Progenitor cell of endocrine pancreas (in vitro differentiated cells): ENCODE data around the gene LAMB4. TPM values are rescaled to one million over a fixed set of nuclear protein-coding genes. Genes with fewer than 3 reads are reported as not detected.

Experiments used
- DNase-seq: peaks from one replicate; pipeline ENCODE4 v3.0.0; 2021; ENCODE audit warnings: low spot score; ENCODE audit not compliant: unreplicated experiment
- H3K27ac Mint-ChIP-seq: 2 replicates; pipeline ENCODE4 v1.8.0; 2021; ENCODE audit warnings: mild to moderate bottlenecking, moderate library complexity, mixed read lengths
- H3K27me3 Mint-ChIP-seq: 2 replicates; pipeline ENCODE4 v1.8.0; 2021; ENCODE audit warnings: mixed read lengths
- H3K36me3 Mint-ChIP-seq: 2 replicates; pipeline ENCODE4 v1.8.0; 2022; ENCODE audit warnings: mixed read lengths; ENCODE audit not compliant: insufficient read depth
- H3K4me1 Mint-ChIP-seq: 2 replicates; pipeline ENCODE4 v1.8.0; 2021; ENCODE audit warnings: low read depth, mixed read lengths
- H3K4me3 Mint-ChIP-seq: 2 replicates; pipeline ENCODE4 v1.8.0; 2021; ENCODE audit warnings: low read depth, mild to moderate bottlenecking, moderate library complexity, mixed read lengths
- H3K9me3 Mint-ChIP-seq: 2 replicates; pipeline ENCODE4 v1.8.0; 2021; ENCODE audit warnings: low read depth, mixed read lengths
- total RNA-seq: library from RNA; stranded (reverse); gene quantifications from 2 replicates; pipeline ENCODE4 v1.2.1, GENCODE V29; 2021
- TF ChIP-seq, protein P1 (sequence below): fragments of 200-600 bp; sonication (generic); IDR thresholded peaks from one replicate; pipeline ENCODE4 v1.5.0; 2021; ENCODE audit warnings: antibody characterized with exemption, mild to moderate bottlenecking; ENCODE audit not compliant: unreplicated experiment

LAMB4 gene
- total RNA-seq, 1 donor from 2014 or later = 0.12 TPM

DNA sequence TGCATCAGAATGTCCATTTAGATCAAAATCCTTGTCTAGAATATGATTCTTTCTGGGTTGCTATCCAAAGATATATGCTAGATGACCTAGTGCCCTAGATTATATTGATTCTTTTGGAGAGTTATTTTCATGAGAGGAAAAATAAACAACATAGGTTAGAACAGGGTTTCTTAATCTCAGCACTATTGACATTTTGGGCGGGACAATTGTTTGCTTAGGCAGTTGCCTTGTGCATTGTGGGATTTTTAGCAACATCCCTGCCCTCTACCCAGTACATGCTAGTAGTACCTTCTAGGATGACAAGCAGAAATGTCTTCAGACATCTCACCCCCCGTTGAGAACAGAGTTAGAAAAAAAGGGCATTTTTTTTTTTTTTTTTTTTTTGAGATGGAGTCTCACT, 102.0 kb downstream of the LAMB4 start:
- Mint-ChIP-seq H3K4me3 (no peak overlapping the region), H3K36me3 (no peaks in the 10 kb centered on the region), H3K27ac (no peak overlapping the region), H3K27me3 (no peaks in the 10 kb centered on the region), H3K4me1 (peaks cover 10% of the 10 kb centered on the region), H3K9me3 (no peaks in the 10 kb centered on the region)
- no peak for DNase-seq
- TF ChIP-seq, protein P1, sequence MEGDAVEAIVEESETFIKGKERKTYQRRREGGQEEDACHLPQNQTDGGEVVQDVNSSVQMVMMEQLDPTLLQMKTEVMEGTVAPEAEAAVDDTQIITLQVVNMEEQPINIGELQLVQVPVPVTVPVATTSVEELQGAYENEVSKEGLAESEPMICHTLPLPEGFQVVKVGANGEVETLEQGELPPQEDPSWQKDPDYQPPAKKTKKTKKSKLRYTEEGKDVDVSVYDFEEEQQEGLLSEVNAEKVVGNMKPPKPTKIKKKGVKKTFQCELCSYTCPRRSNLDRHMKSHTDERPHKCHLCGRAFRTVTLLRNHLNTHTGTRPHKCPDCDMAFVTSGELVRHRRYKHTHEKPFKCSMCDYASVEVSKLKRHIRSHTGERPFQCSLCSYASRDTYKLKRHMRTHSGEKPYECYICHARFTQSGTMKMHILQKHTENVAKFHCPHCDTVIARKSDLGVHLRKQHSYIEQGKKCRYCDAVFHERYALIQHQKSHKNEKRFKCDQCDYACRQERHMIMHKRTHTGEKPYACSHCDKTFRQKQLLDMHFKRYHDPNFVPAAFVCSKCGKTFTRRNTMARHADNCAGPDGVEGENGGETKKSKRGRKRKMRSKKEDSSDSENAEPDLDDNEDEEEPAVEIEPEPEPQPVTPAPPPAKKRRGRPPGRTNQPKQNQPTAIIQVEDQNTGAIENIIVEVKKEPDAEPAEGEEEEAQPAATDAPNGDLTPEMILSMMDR = no peak

DNA sequence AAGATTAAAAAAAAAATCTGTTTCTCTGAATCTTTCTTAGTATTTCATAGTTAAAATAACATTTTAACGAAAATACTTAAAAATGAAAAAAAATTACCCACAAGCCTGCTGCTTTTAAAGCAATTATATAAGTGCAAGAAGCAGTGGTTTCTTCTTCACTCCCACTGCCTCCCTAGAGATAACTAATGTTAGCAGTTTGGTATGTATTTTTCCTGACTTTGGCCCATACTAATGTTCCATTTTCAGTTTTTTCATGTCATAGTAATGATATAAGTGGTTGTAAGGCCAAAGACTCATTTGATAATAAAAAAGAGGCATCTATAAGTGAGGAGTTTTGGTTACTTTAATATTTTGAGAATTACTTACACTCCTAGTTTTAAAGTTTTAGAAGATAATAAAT, 102.9 kb downstream of the LAMB4 start:
- H3K27ac Mint-ChIP-seq = no peak overlapping the region
- no peaks in the 10 kb centered on the region for H3K9me3 Mint-ChIP-seq
- TF ChIP-seq, protein P1 = no peak
- no peaks in the 10 kb centered on the region for H3K36me3 Mint-ChIP-seq
- no peaks in the 10 kb centered on the region for H3K27me3 Mint-ChIP-seq
- no peak for DNase-seq
- H3K4me3 Mint-ChIP-seq = no peak overlapping the region
- peaks cover 10% of the 10 kb centered on the region for H3K4me1 Mint-ChIP-seq

DNA sequence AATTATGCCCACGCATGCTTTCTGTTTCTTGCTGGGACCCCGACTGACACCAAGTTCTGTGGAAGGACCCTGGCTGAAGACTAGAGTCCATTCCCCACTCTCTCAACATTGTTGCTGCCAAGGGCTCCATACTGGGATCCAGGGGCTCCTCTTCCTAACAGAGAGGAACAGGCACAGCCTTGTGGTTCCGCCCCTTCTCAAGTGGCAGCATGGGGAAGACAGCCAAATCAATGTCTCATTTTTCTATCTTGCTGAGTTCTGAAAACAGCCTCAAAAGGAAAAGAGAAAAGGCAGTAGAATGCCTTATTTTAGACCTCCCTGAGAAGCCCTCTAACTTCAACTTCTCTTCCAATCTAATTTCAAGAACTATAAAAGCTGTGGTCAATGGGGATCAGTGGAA, 103.5 kb downstream of the LAMB4 start:
- no peak for DNase-seq
- H3K27ac Mint-ChIP-seq = no peak overlapping the region
- no peaks in the 10 kb centered on the region for H3K36me3 Mint-ChIP-seq
- no peak overlapping the region for H3K4me3 Mint-ChIP-seq
- no peaks in the 10 kb centered on the region for H3K27me3 Mint-ChIP-seq
- H3K4me1 Mint-ChIP-seq = peaks cover 10% of the 10 kb centered on the region
- TF ChIP-seq, protein P1 = no peak
- no peaks in the 10 kb centered on the region for H3K9me3 Mint-ChIP-seq

DNA sequence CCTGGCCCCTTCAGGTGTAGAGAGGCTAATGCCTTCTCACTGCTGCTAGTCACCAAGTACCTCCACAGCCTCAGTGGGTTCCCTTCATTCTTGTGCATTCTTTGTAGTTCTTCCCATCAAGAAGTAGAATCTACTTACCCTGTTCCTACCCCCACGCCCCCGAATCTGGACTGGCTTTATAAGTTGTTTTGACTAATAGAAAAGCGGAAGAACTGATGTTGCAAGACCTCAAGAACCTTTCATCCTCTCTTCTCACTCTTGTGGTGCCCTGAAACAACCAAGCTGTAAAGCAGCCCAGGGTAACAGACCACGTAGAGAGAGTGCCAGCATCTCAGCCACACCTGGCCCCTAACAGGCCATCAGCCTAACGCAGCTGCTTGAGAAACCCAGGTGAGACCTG, 104.0 kb downstream of the LAMB4 start:
- Mint-ChIP-seq H3K9me3 (no peaks in the 10 kb centered on the region), H3K4me3 (no peak overlapping the region), H3K4me1 (peaks cover 10% of the 10 kb centered on the region), H3K27ac (no peak overlapping the region), H3K36me3 (no peaks in the 10 kb centered on the region), H3K27me3 (no peaks in the 10 kb centered on the region)
- TF ChIP-seq, protein P1 = no peak
- no peak for DNase-seq

DNA sequence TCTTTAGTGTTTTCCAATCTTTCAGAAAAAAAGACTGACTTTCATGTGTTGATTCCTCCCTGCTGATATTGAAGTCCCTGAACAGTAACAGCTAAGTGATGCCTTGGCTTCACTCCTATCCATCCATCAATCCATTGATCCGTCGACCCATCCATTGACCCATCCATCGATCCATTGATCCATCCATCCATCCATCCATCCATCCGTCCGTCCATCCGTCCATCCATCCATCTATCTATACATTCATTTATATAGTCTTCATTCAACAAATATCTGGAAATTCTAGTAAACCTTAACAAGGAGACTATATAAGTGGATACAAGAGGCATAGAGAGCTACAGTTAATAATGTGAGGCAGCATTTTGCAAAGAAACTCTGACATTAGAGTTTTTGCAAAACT, 105.6 kb downstream of the LAMB4 start:
- H3K4me3 Mint-ChIP-seq = no peak overlapping the region
- peaks cover 5% of the 10 kb centered on the region for H3K4me1 Mint-ChIP-seq
- DNase-seq = no peak
- TF ChIP-seq, protein P1 = no peak
- no peaks in the 10 kb centered on the region for H3K9me3 Mint-ChIP-seq
- H3K27me3 Mint-ChIP-seq = no peaks in the 10 kb centered on the region
- no peaks in the 10 kb centered on the region for H3K36me3 Mint-ChIP-seq
- H3K27ac Mint-ChIP-seq = no peak overlapping the region
